IMR-90 (cell line): ENCODE results near the gene CPNE1. TPM values are rescaled to one million over a fixed set of nuclear protein-coding genes. Genes with fewer than 3 reads are reported as not detected.

Experiments used
- ATAC-seq: fragments of 200-7000 bp; cut with Tn5 transposase; 2 replicates; pipeline ENCODE4 v1.9.1; 2020; ENCODE audit warnings: low read depth, mild to moderate bottlenecking, moderate library complexity
- BruUV-seq: library from RNA; stranded (reverse); fragments of 400-500 nt; replicated peaks from 2 replicates; lab custom pipeline; 2021; lab: Mats Ljungman, UMichigan
- CTCF ChIA-PET: fragments of 300-600 bp; formaldehyde crosslinking; extraction: SDS; loops from one replicate; lab custom pipeline; 2021; ENCODE audit warnings: antibody characterized with exemption; lab: Yijun Ruan, JAX
- POLR2A ChIA-PET: fragments of 300-600 bp; sonication (Branson Sonifier 250); formaldehyde crosslinking; loops from one replicate; lab custom pipeline; 2022; ENCODE audit warnings: antibody characterized with exemption; ENCODE audit not compliant: unreplicated experiment; lab: Charles Lee
- DNase-seq: peaks from one replicate; pipeline ENCODE4 v3.0.0; 2013
- H2AFZ ChIP-seq: replicated peaks from 2 replicates; pipeline ENCODE3; 2013; ENCODE audit warnings: low read length, mild to moderate bottlenecking; ENCODE audit not compliant: poor library complexity
- H2AK5ac ChIP-seq: 2 replicates; pipeline ENCODE4 v1.6.1; 2013; ENCODE audit warnings: low read depth, low read length, inconsistent platforms
- H2AK9ac ChIP-seq: replicated peaks from 2 replicates; pipeline ENCODE3; 2013; ENCODE audit warnings: mild to moderate bottlenecking, low read depth, low read length, moderate library complexity; ENCODE audit not compliant: poor library complexity
- H2BK120ac ChIP-seq: 2 replicates; pipeline ENCODE4 v1.6.1; 2013; ENCODE audit warnings: low read depth, low read length, inconsistent platforms
- H2BK15ac ChIP-seq: 3 replicates; pipeline ENCODE4 v1.6.1; 2013; ENCODE audit warnings: low read depth, low read length, inconsistent platforms
- H2BK20ac ChIP-seq: 2 replicates; pipeline ENCODE4 v1.6.1; 2013; ENCODE audit warnings: low read depth, mild to moderate bottlenecking, inconsistent platforms, low read length, moderate library complexity
- H2BK5ac ChIP-seq: 2 replicates; pipeline ENCODE4 v1.6.1; 2013; ENCODE audit warnings: mild to moderate bottlenecking, low read depth, low read length, inconsistent platforms; ENCODE audit not compliant: poor library complexity, severe bottlenecking
- H3K14ac ChIP-seq: replicated peaks from 2 replicates; pipeline ENCODE4 v1.6.1; 2013; ENCODE audit warnings: low read depth, low read length, inconsistent platforms
- H3K18ac ChIP-seq: 2 replicates; pipeline ENCODE4 v1.6.1; 2013; ENCODE audit warnings: low read depth, low read length, control low read depth
- H3K23ac ChIP-seq: 2 replicates; pipeline ENCODE4 v1.6.1; 2013; ENCODE audit warnings: low read depth, low read length, inconsistent platforms
- H3K27ac ChIP-seq: 2 replicates; pipeline ENCODE4 v1.5.1; 2013; ENCODE audit warnings: mild to moderate bottlenecking, control low read depth, low read length; ENCODE audit not compliant: insufficient read depth
- H3K27me3 ChIP-seq: 2 replicates; pipeline ENCODE4 v1.6.1; 2013; ENCODE audit warnings: low read length; ENCODE audit not compliant: control insufficient read depth, insufficient read depth
- H3K36me3 ChIP-seq: 2 replicates; pipeline ENCODE4 v1.6.1; 2013; ENCODE audit warnings: low read length, mixed read lengths; ENCODE audit not compliant: control insufficient read depth, insufficient read depth
- H3K4ac ChIP-seq: 2 replicates; pipeline ENCODE4 v1.6.1; 2013; ENCODE audit warnings: low read depth, low read length, inconsistent platforms
- H3K4me1 ChIP-seq: 2 replicates; pipeline ENCODE4 v1.6.1; 2013; ENCODE audit warnings: low read length, mixed read lengths; ENCODE audit not compliant: control insufficient read depth, insufficient read depth
- H3K4me2 ChIP-seq: 2 replicates; pipeline ENCODE4 v1.6.1; 2013; ENCODE audit warnings: low read depth, mild to moderate bottlenecking, control low read depth, low read length, moderate library complexity
- H3K4me3 ChIP-seq: 2 replicates; pipeline ENCODE4 v1.5.1; 2013; ENCODE audit warnings: low read depth, mild to moderate bottlenecking, control low read depth, low read length, moderate library complexity; ENCODE audit not compliant: insufficient read depth
- H3K56ac ChIP-seq: 2 replicates; pipeline ENCODE4 v1.6.1; 2013; ENCODE audit warnings: low read length, inconsistent platforms; ENCODE audit not compliant: insufficient read depth; ENCODE audit errors: extremely low read depth
- H3K79me1 ChIP-seq, 2 experiments: 2 replicates each; pipeline ENCODE4 v1.6.1; 2013; ENCODE audit warnings: low read length in 2 of 2, inconsistent platforms in 1 of 2, low read depth in 1 of 2
- H3K9ac ChIP-seq: 2 replicates; pipeline ENCODE4 v1.6.1; 2013; ENCODE audit warnings: low read depth, low read length, control low read depth
- H3K9me1 ChIP-seq: 2 replicates; pipeline ENCODE4 v1.6.1; 2013; ENCODE audit warnings: low read length, inconsistent platforms; ENCODE audit not compliant: insufficient read depth
- H3K9me3 ChIP-seq: 2 replicates; pipeline ENCODE4 v1.6.1; 2013; ENCODE audit warnings: low read length; ENCODE audit not compliant: control insufficient read depth, insufficient read depth
- H4K20me1 ChIP-seq: 2 replicates; pipeline ENCODE4 v1.6.1; 2013; ENCODE audit warnings: low read length, inconsistent platforms; ENCODE audit not compliant: insufficient read depth
- H4K5ac ChIP-seq: 2 replicates; pipeline ENCODE4 v1.6.1; 2013; ENCODE audit warnings: mild to moderate bottlenecking, low read depth, low read length, control low read depth
- H4K8ac ChIP-seq, 2 experiments: 2 replicates each; pipeline ENCODE4 v1.6.1; 2013; ENCODE audit warnings: low read depth in 2 of 2, low read length in 2 of 2, control low read depth in 1 of 2, inconsistent platforms in 1 of 2
- H4K91ac ChIP-seq: 2 replicates; pipeline ENCODE4 v1.6.1; 2013; ENCODE audit warnings: low read depth, low read length, inconsistent platforms; ENCODE audit not compliant: insufficient read depth
- MXI1 ChIP-seq: IDR thresholded peaks from 2 replicates; pipeline ENCODE4 v1.6.1; 2012; ENCODE audit warnings: low read depth, mild to moderate bottlenecking, low read length, moderate library complexity, borderline replicate concordance
- NFE2L2 ChIP-seq: fragments of 150-350 bp; IDR thresholded peaks from 2 replicates; pipeline ENCODE4 v1.6.1; 2016; ENCODE audit warnings: low read depth, mild to moderate bottlenecking, low read length
- POLR2A ChIP-seq: IDR thresholded peaks from 2 replicates; pipeline ENCODE4 v1.6.1; 2012; ENCODE audit warnings: mild to moderate bottlenecking, low read depth, low read length
- RCOR1 ChIP-seq: IDR thresholded peaks from 2 replicates; pipeline ENCODE4 v1.6.1; 2012; ENCODE audit warnings: mild to moderate bottlenecking, low read length, improper control_type of control experiment; ENCODE audit not compliant: insufficient replicate concordance
- RFX5 ChIP-seq: IDR thresholded peaks from 2 replicates; pipeline ENCODE4 v1.8.0; 2012; ENCODE audit warnings: low read depth, mild to moderate bottlenecking, low read length, moderate library complexity
- WGBS, 2 experiments: methylation state at CpG; one replicate each; pipeline versions ENCODE4 v1.1.5 to v1.1.7; 2013; ENCODE audit warnings: missing lambda C conversion rate in 2 of 2; ENCODE audit not compliant: insufficient read length in 1 of 2; ENCODE audit errors: extremely low coverage in 2 of 2; 5-methylcytosine and 5-hydroxymethylcytosine counted together
- dilution Hi-C: fragments of 300-500 bp; cut with HindIII; formaldehyde crosslinking; loops from one replicate; pipeline ENCODE4 v1.14.3; 2018; ENCODE audit warnings: low sequenced_read_pairs; ENCODE audit not compliant: unreplicated experiment
- in situ Hi-C: fragments of 300-500 bp; cut with MboI; formaldehyde crosslinking; loops from 3 replicates; pipeline ENCODE4 v1.14.3; 2019; ENCODE audit warnings: low sequenced_read_pairs, inconsistent platforms, mixed read lengths
- intact Hi-C: fragments of 100-400 bp; cut with micrococcal nuclease; formaldehyde crosslinking; loops from 2 replicates; pipeline ENCODE4 v1.10.0; 2022
- polyA plus RNA-seq, 3 experiments: library from polyadenylated mRNA; depleted of rRNA; stranded (reverse); fragments of >200 nt; gene quantifications; 2 replicates each; pipeline ENCODE4 v1.2.3, GENCODE V29; 2012; ENCODE audit warnings: low replicate concordance in 1 of 3
- total RNA-seq: library from RNA; depleted of rRNA; stranded (reverse); fragments of >200 nt; gene quantifications from 2 replicates; pipeline ENCODE4 v1.2.3, GENCODE V29; 2012

CPNE1 gene
- total and polyA plus RNA-seq, 2 of the 4 experiments (the other 2 are of a cell fraction), result 163 to 165 TPM

DNA sequence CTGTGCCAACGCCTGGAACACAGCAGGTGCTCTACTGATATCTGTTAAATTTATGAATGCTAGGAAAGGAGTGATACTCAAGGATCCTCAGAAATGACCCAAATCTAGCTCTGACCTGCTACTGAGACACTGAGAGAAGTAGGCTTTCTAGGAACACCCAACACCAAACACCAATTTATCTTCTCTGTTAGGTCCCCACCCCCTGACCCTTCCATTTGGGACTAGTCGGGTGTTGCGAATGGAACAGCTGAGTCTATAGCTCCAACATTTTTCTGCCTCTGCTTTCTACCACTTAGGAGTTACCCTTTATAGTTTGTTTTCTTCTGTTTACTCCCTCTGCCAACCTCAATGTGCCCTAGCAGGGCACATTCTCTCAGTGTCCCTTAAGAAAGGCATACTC, 24.0 kb downstream of the CPNE1 start:
- dilution Hi-C loops (no loop called here), in situ Hi-C loops (no loop called here), intact Hi-C loops (no loop called here)
- Histone ChIP-seq H2BK5ac (no peak overlapping the region), H3K9ac (no peak overlapping the region), H3K27me3 (no peaks in the 10 kb centered on the region), H3K4me2 (no peak overlapping the region), H3K9me1 (peaks cover 31% of the 10 kb centered on the region), H3K4me1 (peaks cover 8% of the 10 kb centered on the region), H2AFZ (no peak overlapping the region), H2AK9ac (no peak overlapping the region), H3K27ac (no peak overlapping the region), H3K79me1 (peaks cover 53 to 96% of the 10 kb centered on the region in 2 experiments), H3K4me3 (no peak overlapping the region), H4K5ac (no peak overlapping the region), H4K8ac (no peak overlapping the region), H3K36me3 (no peaks in the 10 kb centered on the region), H3K23ac (peak overlapping the region; percentile 65; the same call in 1 of the 2 replicates), H2AK5ac (no peak overlapping the region), H3K14ac (no peak overlapping the region), H2BK15ac (no peak overlapping the region), H3K9me3 (no peaks in the 10 kb centered on the region), H2BK20ac (no peak overlapping the region), H3K56ac (no peak overlapping the region), H4K91ac (no peak overlapping the region), H3K18ac (no peak overlapping the region), H2BK120ac (no peak overlapping the region), H4K20me1 (peaks cover 88% of the 10 kb centered on the region), H3K4ac (no peak overlapping the region)
- WGBS, 2 experiments, result 79% methylated on average over 2 of the region's 3 CpGs; no CpG with 5 or more reads in 1 of the 2 experiments
- ATAC-seq, result no peak
- TF ChIP-seq NFE2L2, result no peak
- no peak for TF ChIP-seq MXI1
- TF ChIP-seq POLR2A, result no peak
- no peak for TF ChIP-seq RFX5
- TF ChIP-seq RCOR1, result no peak
- no TSS peak for BruUV-seq
- ChIA-PET POLR2A (no interaction called here), CTCF (no interaction called here)
- DNase-seq, result no peak
